B cell (primary cell): Measurements from ENCODE around the gene CAMK2A. TPM values are rescaled to one million over a fixed set of nuclear protein-coding genes. Genes with fewer than 3 reads are reported as not detected.

Source experiments
- ATAC-seq: fragments of 200-7000 bp; cut with Tn5 transposase; one replicate; pipeline ENCODE4 v1.10.0; 2021; ENCODE audit warnings: low read depth, mild to moderate bottlenecking, moderate number of reproducible peaks, moderate library complexity
- CTCF ChIA-PET: fragments of 350-600 bp; sonication (Branson Sonifier 250); formaldehyde crosslinking; loops from one replicate; lab custom pipeline; 2021; ENCODE audit warnings: antibody characterized with exemption, inconsistent platforms; lab: Charles Lee
- POLR2A ChIA-PET: fragments of 350-600 bp; sonication (Branson Sonifier 250); formaldehyde crosslinking; loops from one replicate; lab custom pipeline; 2021; ENCODE audit warnings: antibody characterized with exemption; lab: Charles Lee
- DNase-seq: peaks from one replicate; pipeline ENCODE4 v3.0.0; 2013
- H2AFZ ChIP-seq: 2 replicates; pipeline ENCODE4 v1.6.1; 2012; ENCODE audit warnings: mild to moderate bottlenecking, low read depth, low read length; ENCODE audit not compliant: insufficient read depth, poor library complexity, severe bottlenecking
- H3K27ac ChIP-seq, 2 donors: 1 replicate in 1 of 2; 2 replicates in 1 of 2; pipeline ENCODE4 v1.5.1; 2012 to 2013; ENCODE audit warnings: low read length in 2 of 2, mild to moderate bottlenecking in 2 of 2, moderate library complexity in 1 of 2
- H3K27me3 ChIP-seq, 4 experiments: fragments of 200-600 bp in 1 of 4; sonication (generic) in 1 of 4; replicated peaks in 1 of 4; 1 replicate in 2 of 4; 2 replicates in 2 of 4; pipeline versions ENCODE4 v1.6.1 to v1.7.0; 2013 to 2016; ENCODE audit warnings: low read length in 3 of 4, mild to moderate bottlenecking in 2 of 4, mixed read lengths in 1 of 4, moderate library complexity in 1 of 4; ENCODE audit not compliant: insufficient read depth in 4 of 4, control insufficient read depth in 3 of 4; ENCODE audit errors: control extremely low read depth in 1 of 4
- H3K36me3 ChIP-seq, 2 experiments: replicated peaks in 1 of 2; 1 replicate in 1 of 2; 2 replicates in 1 of 2; pipeline versions ENCODE4 v1.6.1 to v1.7.1; 2013; ENCODE audit warnings: low read length in 1 of 2; ENCODE audit not compliant: insufficient read depth in 2 of 2, control insufficient read depth in 1 of 2; ENCODE audit errors: control extremely low read depth in 1 of 2, extremely low read depth in 1 of 2
- H3K4me1 ChIP-seq, 2 donors: fragments of 200-600 bp in 1 of 2; sonication (generic) in 1 of 2; 1 replicate in 1 of 2; 2 replicates in 1 of 2; pipeline versions ENCODE4 v1.5.1 to v1.6.1; 2013 to 2017; ENCODE audit warnings: low read length in 2 of 2; ENCODE audit not compliant: control insufficient read depth in 2 of 2, insufficient read depth in 2 of 2
- H3K4me2 ChIP-seq: replicated peaks from 2 replicates; pipeline ENCODE3; 2012; ENCODE audit warnings: mild to moderate bottlenecking, low read depth, low read length; ENCODE audit not compliant: poor library complexity, severe bottlenecking
- H3K4me3 ChIP-seq, 5 experiments: fragments of 200-600 bp in 1 of 5; sonication (generic) in 1 of 5; 1 replicate in 3 of 5; 2 replicates in 2 of 5; pipeline versions ENCODE4 v1.5.1 to v1.7.0; 2011 to 2016; ENCODE audit warnings: low read length in 4 of 5, mild to moderate bottlenecking in 4 of 5, low read depth in 2 of 5, control low read depth in 1 of 5, moderate library complexity in 1 of 5; ENCODE audit not compliant: insufficient read depth in 1 of 5; ENCODE audit errors: control extremely low read depth in 1 of 5, extremely low read depth in 1 of 5
- H3K79me2 ChIP-seq: fragments of 200-600 bp; sonication (generic); one replicate; pipeline ENCODE4 v1.6.0; 2016; ENCODE audit warnings: low read length; ENCODE audit not compliant: control insufficient read depth, insufficient read depth
- H3K9ac ChIP-seq: fragments of 200-600 bp; sonication (generic); 2 replicates; pipeline ENCODE4 v1.6.1; 2017; ENCODE audit warnings: mild to moderate bottlenecking, low read length, moderate library complexity
- H3K9me3 ChIP-seq, 3 donors: one replicate each; pipeline versions ENCODE4 v1.6.1 to v1.7.1; 2013; ENCODE audit warnings: low read length in 2 of 3; ENCODE audit not compliant: control insufficient read depth in 2 of 3, insufficient read depth in 1 of 3; ENCODE audit errors: control extremely low read depth in 1 of 3
- H4K20me1 ChIP-seq: 2 replicates; pipeline ENCODE4 v1.6.0; 2012; ENCODE audit warnings: mild to moderate bottlenecking, low read length; ENCODE audit not compliant: insufficient read depth, control insufficient read depth, poor library complexity, severe bottlenecking
- H3K27ac Mint-ChIP-seq: one replicate; pipeline ENCODE4 v1.8.0; 2021; ENCODE audit warnings: mixed read lengths
- H3K27me3 Mint-ChIP-seq: one replicate; pipeline ENCODE4 v1.8.0; 2021; ENCODE audit warnings: mixed read lengths
- H3K4me1 Mint-ChIP-seq: one replicate; pipeline ENCODE4 v1.8.0; 2021; ENCODE audit warnings: mixed read lengths
- H3K4me3 Mint-ChIP-seq: one replicate; pipeline ENCODE4 v1.8.0; 2021; ENCODE audit warnings: mixed read lengths
- H3K9me3 Mint-ChIP-seq: one replicate; pipeline ENCODE4 v1.8.0; 2022; ENCODE audit warnings: mixed read lengths; ENCODE audit not compliant: insufficient read depth
- CTCF ChIP-seq: fragments of 200-600 bp; IDR thresholded peaks from one replicate; pipeline ENCODE4 v1.8.0; 2022; ENCODE audit warnings: antibody characterized with exemption, mild to moderate bottlenecking
- EZH2 ChIP-seq: IDR thresholded peaks from 2 replicates; pipeline ENCODE4 v1.6.1; 2012; ENCODE audit warnings: borderline replicate concordance, low read depth, mild to moderate bottlenecking, moderate library complexity, low read length; ENCODE audit not compliant: insufficient read depth, poor library complexity, severe bottlenecking
- WGBS: methylation state at CpG from one replicate; pipeline ENCODE4 v1.1.5; 2013; ENCODE audit warnings: missing lambda C conversion rate; ENCODE audit not compliant: insufficient coverage; 5-methylcytosine and 5-hydroxymethylcytosine counted together
- intact Hi-C: fragments of 100-400 bp; cut with micrococcal nuclease; formaldehyde crosslinking; loops from one replicate; pipeline ENCODE4 v1.10.0; 2022
- polyA plus RNA-seq: library from polyadenylated mRNA; depleted of rRNA; stranded (reverse); fragments of >200 nt; gene quantifications from 2 replicates; pipeline ENCODE4 v1.2.3, GENCODE V29; 2012
- total RNA-seq, 2 donors: library from RNA; stranded (reverse); fragments of 120-200 nt in 1 of 2; gene quantifications; 1 replicate in 1 of 2; 2 replicates in 1 of 2; pipeline versions ENCODE4 v1.2.3 to v1.2.4, GENCODE V29; 2013 to 2022

CAMK2A gene
- total and polyA plus RNA-seq, 2 donors (not counting 1 experiment from before 2014, with no cell fraction given): not detected

DNA sequence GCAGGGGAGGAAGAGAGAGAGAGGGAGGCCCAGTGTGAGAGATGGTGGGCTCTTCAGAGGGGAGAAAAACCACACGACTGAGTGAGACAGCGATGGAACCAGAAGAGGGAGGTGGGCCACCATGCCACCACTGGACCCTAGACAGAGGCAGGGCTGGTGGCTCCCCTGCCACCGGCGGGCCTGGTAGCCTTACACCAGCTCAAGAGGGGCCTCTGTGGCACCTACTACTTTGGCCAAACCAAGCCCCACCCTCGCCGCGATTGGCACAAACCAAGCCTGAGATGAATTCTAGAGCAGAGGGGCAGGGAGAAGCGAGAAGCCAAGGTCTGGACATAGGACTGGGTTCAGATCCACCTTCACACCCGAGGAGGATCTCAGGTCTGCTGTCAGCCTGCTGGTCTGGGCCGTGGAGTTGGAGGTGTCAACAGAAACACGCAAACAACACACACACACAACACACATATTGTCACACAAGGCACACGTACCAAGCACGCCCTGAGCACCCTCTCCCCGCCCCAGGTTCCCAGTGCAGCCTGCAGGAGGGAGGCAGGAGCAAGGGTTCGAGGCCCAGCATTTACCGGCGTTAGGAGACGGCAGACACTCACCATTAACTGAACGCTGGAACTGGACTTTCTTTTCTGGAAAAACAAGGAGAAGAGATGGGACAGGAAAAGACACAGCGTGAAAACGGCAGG is 50.3 kb downstream of the CAMK2A start:
- no peaks in the 10 kb centered on the region for H3K9me3 Mint-ChIP-seq
- Histone ChIP-seq H3K4me2 (no peak overlapping the region), H3K27ac (no peak overlapping the region), H3K79me2 (no peaks in the 10 kb centered on the region), H3K9ac (no peak overlapping the region), H3K36me3 (no peaks in the 10 kb centered on the region), H3K9me3 (peaks cover 0 to 2% (median 0%) of the 10 kb centered on the region in 3 donors), H2AFZ (no peak overlapping the region), H3K4me1 (no peaks in the 10 kb centered on the region), H3K4me3 (no peak overlapping the region), H4K20me1 (no peaks in the 10 kb centered on the region), H3K27me3 (no peaks in the 10 kb centered on the region)
- H3K4me3 Mint-ChIP-seq: no peak overlapping the region
- CTCF ChIA-PET: no interaction called here
- POLR2A ChIA-PET: no interaction called here
- WGBS: 94% methylated on average over 19 of the region's 21 CpGs
- peaks cover 2% of the 10 kb centered on the region for H3K4me1 Mint-ChIP-seq
- TF ChIP-seq EZH2: no peak
- TF ChIP-seq CTCF: no peak
- DNase-seq (no peak), ATAC-seq (no peak)
- intact Hi-C loops: no loop called here
- no peak overlapping the region for H3K27ac Mint-ChIP-seq
- peaks cover 3% of the 10 kb centered on the region for H3K27me3 Mint-ChIP-seq

- Histone ChIP-seq H2AFZ (no peak overlapping the region), H3K9ac (no peak overlapping the region)
- no peaks in the 10 kb centered on the region for H3K27me3 Mint-ChIP-seq
Measured at GRCh38 chr5:150238646-150239045, 50.9 kb downstream of the CAMK2A start.

More at GRCh38 chr5:150238646-150239045, 50.9 kb downstream of the CAMK2A start:
- no peaks in the 10 kb centered on the region for H3K36me3 ChIP-seq
- 81% methylated on average over 10 of the region's 10 CpGs for WGBS
- POLR2A ChIA-PET: no interaction called here
- no peak overlapping the region for H3K27ac ChIP-seq
- Mint-ChIP-seq H3K9me3 (no peaks in the 10 kb centered on the region), H3K4me1 (peaks cover 2% of the 10 kb centered on the region), H3K27ac (no peak overlapping the region), H3K4me3 (no peak overlapping the region)
- no peak overlapping the region for H3K4me3 ChIP-seq
- DNase-seq: no peak
- CTCF ChIA-PET: no interaction called here
- ATAC-seq: no peak
- H3K4me2 ChIP-seq: no peak overlapping the region
- peaks cover 0 to 2% (median 0%) of the 10 kb centered on the region in 3 donors for H3K9me3 ChIP-seq
- no peaks in the 10 kb centered on the region for H3K79me2 ChIP-seq
- no peaks in the 10 kb centered on the region for H3K4me1 ChIP-seq
- no peaks in the 10 kb centered on the region for H3K27me3 ChIP-seq
- no peaks in the 10 kb centered on the region for H4K20me1 ChIP-seq
- no peak for TF ChIP-seq EZH2
- TF ChIP-seq CTCF: no peak
- intact Hi-C loops: no loop called here
